Keratinocyte (primary cell): ENCODE data around the gene GPR173. TPM values are rescaled to one million over a fixed set of nuclear protein-coding genes. Genes with fewer than 3 reads are reported as not detected.

Source experiments
- DNase-seq: peaks from one replicate; pipeline ENCODE4 v3.0.0-alpha.2; 2011; ENCODE audit warnings: low read depth, missing footprints, low spot score
- FAIRE-seq: peaks from 2 replicates; lab custom pipeline; 2011; peaks lifted over from hg19 to GRCh38; lab: Jason Lieb, UNC
- H2AFZ ChIP-seq: 2 replicates; pipeline ENCODE4 v1.6.0; 2012; ENCODE audit warnings: low read length, control low read depth, inconsistent platforms; ENCODE audit not compliant: control insufficient read depth
- H3K27ac ChIP-seq: 2 replicates; pipeline ENCODE4 v1.5.1; 2011; ENCODE audit warnings: low read length; ENCODE audit not compliant: control insufficient read depth, insufficient read depth
- H3K27me3 ChIP-seq: 3 replicates; pipeline ENCODE4 v1.6.0; 2011; ENCODE audit warnings: low read length; ENCODE audit not compliant: control insufficient read depth, insufficient read depth; ENCODE audit errors: extremely low read depth
- H3K36me3 ChIP-seq, 2 experiments: 2 replicates in 1 of 2; 3 replicates in 1 of 2; pipeline ENCODE4 v1.5.1; 2011; ENCODE audit warnings: low read length in 2 of 2, mild to moderate bottlenecking in 1 of 2; ENCODE audit not compliant: control insufficient read depth in 2 of 2, insufficient read depth in 2 of 2; ENCODE audit errors: extremely low read depth in 1 of 2
- H3K4me1 ChIP-seq: 3 replicates; pipeline ENCODE4 v1.5.1; 2011; ENCODE audit warnings: low read length; ENCODE audit not compliant: control insufficient read depth, insufficient read depth; ENCODE audit errors: extremely low read depth
- H3K4me2 ChIP-seq: 3 replicates; pipeline ENCODE4 v1.6.0; 2011; ENCODE audit warnings: low read depth, low read length; ENCODE audit not compliant: control insufficient read depth, insufficient read depth; ENCODE audit errors: extremely low read depth
- H3K4me3 ChIP-seq, 3 experiments: fragments of 200-600 bp in 1 of 3; sonication (generic) in 1 of 3; 2 replicates in 2 of 3; 3 replicates in 1 of 3; pipeline ENCODE4 v1.5.1; 2011 to 2016; ENCODE audit warnings: low read length in 3 of 3, mild to moderate bottlenecking in 3 of 3, control low read depth in 2 of 3, inconsistent platforms in 1 of 3, low read depth in 1 of 3, mixed read lengths in 1 of 3, mixed run types in 1 of 3, moderate library complexity in 1 of 3; ENCODE audit not compliant: control insufficient read depth in 2 of 3, insufficient read depth in 2 of 3; ENCODE audit errors: extremely low read depth in 1 of 3
- H3K79me2 ChIP-seq: 2 replicates; pipeline ENCODE4 v1.6.0; 2012; ENCODE audit warnings: low read length; ENCODE audit not compliant: control insufficient read depth, insufficient read depth
- H3K9ac ChIP-seq: 3 replicates; pipeline ENCODE4 v1.6.0; 2011; ENCODE audit warnings: low read length; ENCODE audit not compliant: control insufficient read depth, insufficient read depth; ENCODE audit errors: extremely low read depth
- H3K9me1 ChIP-seq: 3 replicates; pipeline ENCODE4 v1.6.0; 2011; ENCODE audit warnings: low read length; ENCODE audit not compliant: control insufficient read depth, insufficient read depth; ENCODE audit errors: extremely low read depth
- H3K9me3 ChIP-seq: 2 replicates; pipeline ENCODE4 v1.5.1; 2012; ENCODE audit warnings: low read depth, low read length; ENCODE audit not compliant: control insufficient read depth
- H4K20me1 ChIP-seq: 3 replicates; pipeline ENCODE4 v1.6.0; 2011; ENCODE audit warnings: low read length; ENCODE audit not compliant: control insufficient read depth, insufficient read depth; ENCODE audit errors: extremely low read depth
- EZH2 ChIP-seq: IDR thresholded peaks from one replicate; pipeline ENCODE4 v1.6.1; 2012; ENCODE audit warnings: inconsistent platforms, mild to moderate bottlenecking, low read length, moderate library complexity
- dilution Hi-C: fragments of 300-500 bp; cut with MboI; formaldehyde crosslinking; loops from one replicate; pipeline ENCODE4 v1.7.0; 2020; ENCODE audit warnings: low sequenced_read_pairs; ENCODE audit not compliant: extremely low pct_ligation_motif_present
- polyA plus RNA-seq, 5 experiments: library from polyadenylated mRNA; depleted of rRNA in 3 of 5; stranded (reverse) in 3 of 5; stranded (forward) in 1 of 5; unstranded in 1 of 5; fragments of >200 nt; gene quantifications; 1 replicate in 1 of 5; 2 replicates in 3 of 5; 3 replicates in 1 of 5; pipeline versions ENCODE4 v1.2.1 to v1.2.3, GENCODE V29; 2011 to 2012; ENCODE audit warnings: missing spikeins in 2 of 5, low read depth in 1 of 5, low replicate concordance in 1 of 5
- TF ChIP-seq, protein P1 (sequence below), 3 experiments: IDR thresholded peaks in 1 of 3; conservative IDR thresholded peaks in 1 of 3; optimal IDR thresholded peaks in 1 of 3; 2 replicates in 2 of 3; 3 replicates in 1 of 3; pipeline versions ENCODE3 to v1.5.1; 2011; ENCODE audit warnings: low read length in 3 of 3, mild to moderate bottlenecking in 3 of 3, moderate library complexity in 2 of 3, control low read depth in 1 of 3, inconsistent platforms in 1 of 3; ENCODE audit not compliant: insufficient read depth in 2 of 3; ENCODE audit errors: extremely low read depth in 1 of 3

The GPR173 gene
- polyA plus RNA-seq, 1 donor (not counting 4 experiments of a cell fraction or from before 2014, with no cell fraction given), result 0.08 TPM

DNA sequence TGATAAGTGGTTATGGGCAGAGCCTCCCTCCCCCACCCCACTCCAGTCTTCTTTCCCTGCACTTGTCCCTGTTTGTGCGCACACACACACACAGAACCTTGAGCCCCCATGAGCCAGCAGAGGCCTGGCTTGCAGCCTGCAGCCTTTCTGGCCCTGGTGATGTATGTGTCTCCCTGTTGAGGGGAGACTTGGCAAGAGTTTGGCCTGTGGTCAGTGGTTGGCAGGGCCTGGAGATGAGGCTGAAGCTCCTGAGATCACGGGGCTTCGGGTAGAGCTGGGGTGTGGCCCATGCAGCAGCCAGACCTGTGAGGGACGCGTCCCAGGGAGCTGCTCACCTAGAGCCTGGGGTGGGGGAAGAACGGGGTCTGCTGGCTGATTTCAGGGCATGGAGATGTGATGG is 2.3 kb downstream of the GPR173 start:
- no peaks in the 10 kb centered on the region for H3K9me1 ChIP-seq
- H3K4me1 ChIP-seq, result peaks cover under 1% of the 10 kb centered on the region
- dilution Hi-C loops, result no loop called here
- no peak overlapping the region for H3K27ac ChIP-seq
- no peaks in the 10 kb centered on the region for H3K9me3 ChIP-seq
- H3K9ac ChIP-seq, result no peak overlapping the region
- H3K4me2 ChIP-seq, result no peak overlapping the region
- H3K4me3 ChIP-seq, result no peak overlapping the region
- TF ChIP-seq, protein P1, sequence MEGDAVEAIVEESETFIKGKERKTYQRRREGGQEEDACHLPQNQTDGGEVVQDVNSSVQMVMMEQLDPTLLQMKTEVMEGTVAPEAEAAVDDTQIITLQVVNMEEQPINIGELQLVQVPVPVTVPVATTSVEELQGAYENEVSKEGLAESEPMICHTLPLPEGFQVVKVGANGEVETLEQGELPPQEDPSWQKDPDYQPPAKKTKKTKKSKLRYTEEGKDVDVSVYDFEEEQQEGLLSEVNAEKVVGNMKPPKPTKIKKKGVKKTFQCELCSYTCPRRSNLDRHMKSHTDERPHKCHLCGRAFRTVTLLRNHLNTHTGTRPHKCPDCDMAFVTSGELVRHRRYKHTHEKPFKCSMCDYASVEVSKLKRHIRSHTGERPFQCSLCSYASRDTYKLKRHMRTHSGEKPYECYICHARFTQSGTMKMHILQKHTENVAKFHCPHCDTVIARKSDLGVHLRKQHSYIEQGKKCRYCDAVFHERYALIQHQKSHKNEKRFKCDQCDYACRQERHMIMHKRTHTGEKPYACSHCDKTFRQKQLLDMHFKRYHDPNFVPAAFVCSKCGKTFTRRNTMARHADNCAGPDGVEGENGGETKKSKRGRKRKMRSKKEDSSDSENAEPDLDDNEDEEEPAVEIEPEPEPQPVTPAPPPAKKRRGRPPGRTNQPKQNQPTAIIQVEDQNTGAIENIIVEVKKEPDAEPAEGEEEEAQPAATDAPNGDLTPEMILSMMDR (optimal IDR thresholded peaks at IDR 0.05 in 1 of 3, IDR thresholded peaks at IDR 0.05 in 1 of 3, conservative IDR thresholded peaks at IDR 0.05 in 1 of 3; ENCODE audit: extremely low read depth in 1 of 3, insufficient read depth in 2 of 3, low read length in 3 of 3), result no peak
- TF ChIP-seq EZH2, result no peak
- no peaks in the 10 kb centered on the region for H3K36me3 ChIP-seq
- DNase-seq (no peak), FAIRE-seq (no peak)
- no peaks in the 10 kb centered on the region for H3K27me3 ChIP-seq
- no peaks in the 10 kb centered on the region for H3K79me2 ChIP-seq
- H2AFZ ChIP-seq, result no peak overlapping the region
- H4K20me1 ChIP-seq, result no peaks in the 10 kb centered on the region

DNA sequence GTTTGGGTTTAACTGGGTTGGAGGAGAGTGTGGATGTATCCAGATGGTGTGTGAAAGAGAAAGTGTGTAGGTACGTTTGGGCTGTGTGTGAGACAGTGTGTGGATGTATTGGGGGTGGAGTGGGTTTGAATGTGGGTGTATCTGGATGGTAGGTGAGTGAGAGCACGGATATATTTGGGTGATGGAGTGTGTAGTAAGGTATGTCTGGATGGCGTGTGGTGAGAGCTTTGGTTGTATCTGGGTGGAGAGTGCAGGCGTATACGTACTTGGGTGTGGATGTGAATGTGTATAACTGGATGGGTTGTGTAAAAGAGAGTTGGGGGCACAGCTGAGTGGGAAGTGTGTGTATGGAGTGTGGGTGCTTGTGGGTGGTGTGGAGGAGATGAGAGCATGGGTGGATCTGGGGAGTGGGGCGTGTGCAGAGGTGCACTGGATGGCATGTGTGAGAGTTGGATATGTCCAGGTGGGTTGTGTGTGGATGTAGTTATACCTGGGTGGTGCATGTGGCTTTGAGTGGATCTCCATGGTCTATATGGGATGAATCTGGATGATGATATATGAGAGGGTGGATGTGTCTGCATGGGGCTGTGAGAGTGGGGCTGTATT is 6.8 kb downstream of the GPR173 start:
- no peaks in the 10 kb centered on the region for H3K9me3 ChIP-seq
- H3K4me3 ChIP-seq, result no peak overlapping the region
- H4K20me1 ChIP-seq, result no peaks in the 10 kb centered on the region
- dilution Hi-C loops, result no loop called here
- no peaks in the 10 kb centered on the region for H3K9me1 ChIP-seq
- H3K36me3 ChIP-seq, result no peaks in the 10 kb centered on the region
- TF ChIP-seq, protein P1 (optimal IDR thresholded peaks at IDR 0.05 in 1 of 3, IDR thresholded peaks at IDR 0.05 in 1 of 3, conservative IDR thresholded peaks at IDR 0.05 in 1 of 3; ENCODE audit: extremely low read depth in 1 of 3, insufficient read depth in 2 of 3, low read length in 3 of 3), result no peak
- TF ChIP-seq EZH2, result no peak
- no peak overlapping the region for H3K4me2 ChIP-seq
- FAIRE-seq (no peak), DNase-seq (no peak)
- no peak overlapping the region for H3K27ac ChIP-seq
- peaks cover 11% of the 10 kb centered on the region for H3K4me1 ChIP-seq
- H3K79me2 ChIP-seq, result no peaks in the 10 kb centered on the region
- H3K27me3 ChIP-seq, result no peaks in the 10 kb centered on the region
- H3K9ac ChIP-seq, result no peak overlapping the region
- H2AFZ ChIP-seq, result no peak overlapping the region
